Inflammatory macrophage treated with lipopolysaccharide for 1 hour (primary cell): ENCODE measurements around the gene PPP1R9A.
A peak's percentile ranks its signal among the peaks of the same experiment; 100 is the strongest.

ENCODE experiments used
- DNase-seq, 2 donors: peaks; one replicate each; pipeline ENCODE4 v3.0.0-alpha.2; 2020 to 2022

Gene PPP1R9A

DNA sequence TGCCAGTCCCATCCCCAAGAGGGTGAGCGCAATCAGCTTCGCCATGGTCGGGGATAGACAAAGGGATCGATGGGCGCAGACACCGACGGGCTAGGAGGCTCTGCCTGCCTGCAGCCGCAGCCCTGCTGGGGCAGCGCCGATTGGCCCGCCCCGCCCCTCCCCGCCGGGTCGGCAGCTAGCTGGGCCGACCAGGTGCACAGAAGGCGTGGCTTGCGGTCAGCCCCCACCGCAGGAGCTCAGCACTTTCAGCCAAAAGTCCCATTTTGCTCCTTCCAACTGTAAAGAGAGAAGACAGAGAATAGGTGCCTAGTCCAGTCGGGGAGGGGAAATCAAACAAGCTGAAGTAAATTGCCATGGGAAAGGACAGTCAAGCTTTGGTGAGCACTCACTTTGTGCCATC lies 417.0 kb downstream of the PPP1R9A start, which contains the start of gene PON1:
Gene PON1, minus strand, starts transcription at position 102 of the 400 bp plus-strand sequence. Its CDS starts 57 bp downstream, at position 45.
- no peak for DNase-seq

DNA sequence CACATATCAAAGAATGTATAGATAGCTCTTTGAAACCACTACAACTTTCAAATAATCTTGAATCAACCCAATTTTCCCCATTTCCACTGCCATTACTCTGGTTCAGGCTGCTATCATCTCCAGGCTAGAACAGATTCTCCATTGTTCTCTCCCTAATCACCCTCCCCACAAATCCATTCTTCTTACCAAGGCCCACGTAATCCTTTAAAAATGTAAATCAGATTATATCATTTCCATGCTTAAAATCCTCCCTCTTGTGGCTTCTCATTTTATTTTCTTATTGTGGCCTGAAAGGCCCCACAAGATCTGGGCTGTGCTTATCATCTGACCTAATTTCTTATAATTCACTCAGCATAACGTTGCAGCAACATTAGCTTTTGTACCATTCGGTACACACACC lies 420.0 kb downstream of the PPP1R9A start:
- DNase-seq, result no peak

DNA sequence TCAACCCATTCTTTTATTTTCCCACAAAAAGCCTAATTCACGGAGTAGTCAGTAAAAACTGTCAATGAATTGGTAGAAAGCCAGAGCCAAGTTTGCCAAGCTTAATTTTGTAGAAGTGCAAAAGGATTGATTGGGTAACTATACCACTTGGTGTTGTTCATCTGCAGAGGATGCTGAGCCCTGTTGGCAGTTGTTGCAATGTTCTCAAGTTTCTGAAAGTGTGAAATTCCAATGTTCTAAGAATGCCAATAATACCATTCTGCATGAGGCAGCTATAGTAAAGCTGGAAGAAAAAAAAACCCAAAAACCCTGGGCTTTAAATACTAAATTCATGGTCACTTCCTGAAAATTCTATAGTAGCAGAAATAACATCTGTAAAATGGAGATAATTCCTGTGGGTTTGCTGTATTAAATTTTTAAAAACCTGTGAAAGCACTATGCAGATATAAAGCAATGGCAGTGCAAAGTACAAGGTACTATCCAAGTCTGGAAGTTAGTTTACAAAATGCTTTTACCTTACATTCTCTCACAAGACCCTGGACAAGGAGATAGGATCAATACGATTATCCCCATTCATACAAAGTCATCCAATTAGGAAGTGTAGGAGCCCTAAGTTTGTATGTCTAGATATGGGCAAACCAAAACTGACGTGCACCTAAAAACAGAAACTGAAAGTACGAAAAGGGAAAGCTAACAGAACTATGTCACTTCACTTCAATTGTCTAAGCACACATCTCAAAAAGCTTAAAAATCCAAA lies 423.0 kb downstream of the PPP1R9A start:
- DNase-seq, result peak; percentile 15 to 32

DNA sequence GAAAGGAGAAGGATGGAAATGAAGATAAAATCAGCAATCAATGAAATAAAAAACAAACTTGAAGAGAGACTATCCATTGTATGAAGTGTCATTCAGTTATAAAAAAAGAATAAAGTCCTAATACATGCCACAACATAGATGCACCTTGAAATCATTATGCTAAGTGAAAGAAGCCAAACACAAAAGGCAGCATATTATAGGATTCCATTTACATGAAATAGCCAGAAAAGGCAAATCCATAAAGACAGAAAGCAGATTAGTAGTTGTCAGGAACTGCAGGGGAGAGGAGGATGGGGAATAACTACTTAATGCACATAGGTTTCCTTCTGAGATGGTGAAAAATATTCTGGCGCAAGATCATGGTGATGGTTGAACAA lies 423.6 kb downstream of the PPP1R9A start:
- no peak for DNase-seq

GRCh38 chr7:95334447-95334846 lies 427.1 kb downstream of the PPP1R9A start:
- DNase-seq, result no peak

GRCh38 chr7:95335093-95335492 lies 427.7 kb downstream of the PPP1R9A start:
- no peak for DNase-seq

GRCh38 chr7:95338832-95339231 lies 431.4 kb downstream of the PPP1R9A start:
- DNase-seq, result no peak

DNA sequence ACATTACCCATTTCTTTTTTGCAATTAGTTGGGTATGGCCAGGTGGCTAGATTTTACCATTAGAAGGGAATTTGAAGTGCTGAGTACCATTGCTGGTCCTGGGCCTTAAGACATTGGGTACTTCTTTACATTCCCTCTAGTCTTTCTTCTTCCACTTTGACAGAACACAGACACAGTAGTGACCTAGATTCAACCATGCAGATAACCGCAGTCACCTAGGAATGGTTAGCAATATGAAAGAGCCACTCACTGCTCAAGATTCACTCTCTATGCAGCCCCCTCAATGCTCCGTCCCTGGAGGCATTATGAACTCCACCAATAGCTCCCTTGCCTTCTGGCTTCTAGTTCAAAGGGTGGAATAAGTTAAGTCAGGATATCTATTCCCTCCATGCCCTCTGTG lies 433.1 kb downstream of the PPP1R9A start:
- no peak for DNase-seq

DNA sequence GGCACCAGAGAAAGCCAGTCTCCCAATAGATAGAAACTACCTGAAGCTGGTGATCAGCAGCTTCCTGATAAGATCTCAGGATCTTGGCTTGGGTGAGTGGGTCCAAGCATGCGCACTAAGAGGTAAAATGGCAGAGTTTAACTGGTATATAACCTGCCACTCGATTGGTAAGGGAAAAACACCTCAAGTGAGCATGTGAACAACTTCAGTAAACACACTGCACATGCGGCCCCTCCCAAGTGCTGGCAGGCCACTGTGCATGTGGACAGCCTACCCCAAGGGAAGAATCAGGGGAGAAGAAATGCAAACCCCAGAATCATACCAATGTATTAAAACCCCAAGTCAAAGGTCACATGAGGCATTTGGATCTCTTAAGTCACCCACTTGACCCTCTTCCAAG lies 434.6 kb downstream of the PPP1R9A start:
- no peak for DNase-seq

DNA sequence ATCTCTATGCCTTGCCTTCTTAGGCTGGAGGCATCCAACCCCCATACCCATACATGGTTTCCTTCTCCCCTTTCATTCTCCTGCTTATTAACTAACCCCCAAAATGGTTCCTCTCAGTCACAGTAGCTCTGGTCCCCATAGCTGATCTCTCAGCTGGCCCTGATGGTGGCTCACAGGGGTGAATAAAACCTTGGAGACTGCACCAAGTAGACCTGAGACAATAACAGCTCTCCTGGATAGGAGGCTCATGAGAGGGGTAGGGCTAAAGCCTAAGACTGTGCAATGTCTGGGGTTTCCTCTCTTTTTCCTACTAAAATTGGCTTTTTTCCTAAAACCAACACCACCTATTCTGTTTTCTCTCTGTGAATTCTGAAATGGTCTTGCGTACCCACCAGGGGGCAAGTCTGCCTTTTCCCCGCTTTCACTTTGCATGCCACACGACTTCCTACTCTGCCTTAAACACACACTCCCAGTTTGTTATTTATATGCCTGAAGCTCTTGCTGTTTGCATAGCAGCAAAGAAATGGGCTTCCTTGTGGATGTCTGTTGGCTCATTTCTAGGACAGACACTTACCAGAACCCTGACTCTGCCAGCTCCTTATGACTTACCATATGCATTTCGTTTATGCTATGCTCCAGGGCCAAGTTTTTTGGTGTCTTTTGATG lies 435.4 kb downstream of the PPP1R9A start:
- no peak for DNase-seq
